Astrocyte of the cerebellum (primary cell): Measurements from ENCODE around the gene SLC36A3.
A peak's percentile ranks its signal among the peaks of the same experiment; 100 is the strongest.

Experiments used
- DNase-seq: peaks from one replicate; pipeline ENCODE4 v3.0.0-alpha.2; 2011; ENCODE audit warnings: low read depth
- H3K4me3 ChIP-seq: 2 replicates; pipeline ENCODE4 v1.5.1; 2011; ENCODE audit warnings: mild to moderate bottlenecking, low read depth, low read length, moderate library complexity
- CTCF ChIP-seq: IDR thresholded peaks from 2 replicates; pipeline ENCODE4 v1.5.1; 2012; ENCODE audit warnings: low read length, low read depth, moderate library complexity, mild to moderate bottlenecking; ENCODE audit errors: missing control alignments
- in situ Hi-C: cut with HindIII; loops from 2 replicates; pipeline ENCODE4 v1.10.0; 2017; ENCODE audit warnings: low sequenced_read_pairs

Gene SLC36A3

GRCh38 chr5:151252762-151253604, 50.6 kb downstream of the SLC36A3 start, which contains the start of gene GM2A:
GM2A (plus strand) TSS chr5:151253185; CDS start chr5:151253217, 32 bp downstream.
- H3K4me3 ChIP-seq = peak within 1 kb of the TSS; percentile 65
- no peak for TF ChIP-seq CTCF
- peak; percentile 99 for DNase-seq
- in situ Hi-C loops = no loop called here

- no peak for TF ChIP-seq CTCF
- no peak for DNase-seq
- in situ Hi-C loops = no loop called here
- no peak overlapping the region for H3K4me3 ChIP-seq
These were observed 51.9 kb downstream of the SLC36A3 start for GRCh38 chr5:151251621-151252020.

- no peak for TF ChIP-seq CTCF
- H3K4me3 ChIP-seq = no peak overlapping the region
- in situ Hi-C loops = no loop called here
- no peak for DNase-seq
These were observed 52.5 kb downstream of the SLC36A3 start for GRCh38 chr5:151251001-151251551.

- TF ChIP-seq CTCF = no peak
- no peak for DNase-seq
- H3K4me3 ChIP-seq = no peak overlapping the region
- in situ Hi-C loops = no loop called here
These were observed 53.1 kb downstream of the SLC36A3 start for GRCh38 chr5:151250346-151251000.

GRCh38 chr5:151249281-151249680, 54.3 kb downstream of the SLC36A3 start:
- no peak for DNase-seq
- no peak overlapping the region for H3K4me3 ChIP-seq
- no peak for TF ChIP-seq CTCF
- in situ Hi-C loops = no loop called here

- TF ChIP-seq CTCF = no peak
- no peak overlapping the region for H3K4me3 ChIP-seq
- no peak for DNase-seq
- in situ Hi-C loops = no loop called here
These were observed 54.9 kb downstream of the SLC36A3 start for GRCh38 chr5:151248651-151249050.
